Upper lobe of right lung (tissue), 1 donor: ENCODE measurements around the gene NFIC. TPM values are rescaled to one million over a fixed set of nuclear protein-coding genes. Genes with fewer than 3 reads are reported as not detected.
A peak's percentile ranks its signal among the peaks of the same experiment; 100 is the strongest.

Experiments used
- ATAC-seq: fragments of 200-7000 bp; cut with Tn5 transposase; one replicate; pipeline ENCODE4 v1.9.1; 2020; ENCODE audit warnings: mild to moderate bottlenecking, moderate library complexity
- DNase-seq: peaks from one replicate; pipeline ENCODE4 v3.0.0-alpha.2; 2020
- H3K27ac ChIP-seq: fragments of 200-600 bp; one replicate; pipeline ENCODE4 v1.8.0; 2022
- H3K27me3 ChIP-seq: fragments of 200-600 bp; one replicate; pipeline ENCODE4 v1.8.0; 2022; ENCODE audit warnings: mild to moderate bottlenecking
- H3K36me3 ChIP-seq: fragments of 200-600 bp; one replicate; pipeline ENCODE4 v1.8.0; 2022
- H3K4me1 ChIP-seq: fragments of 200-600 bp; one replicate; pipeline ENCODE4 v1.8.0; 2022
- H3K4me3 ChIP-seq: fragments of 200-600 bp; one replicate; pipeline ENCODE4 v1.8.0; 2022; ENCODE audit warnings: mild to moderate bottlenecking
- H3K9me3 ChIP-seq: fragments of 200-600 bp; one replicate; pipeline ENCODE4 v1.8.0; 2022
- CTCF ChIP-seq: fragments of 200-600 bp; IDR thresholded peaks from one replicate; pipeline ENCODE4 v1.8.0; 2022; ENCODE audit warnings: antibody characterized with exemption
- intact Hi-C: fragments of 100-400 bp; cut with DNase I; formaldehyde crosslinking; loops from one replicate; pipeline ENCODE4 v1.11.0; 2022
- total RNA-seq: library from RNA; stranded (reverse); fragmentation: NEBNext Ultra II Directional; extraction: Animal tissue kit (Norgen Biotek cat#: 25700); gene quantifications from one replicate; pipeline ENCODE4 v1.2.1, GENCODE V29; 2021
- donor health status: DM: no; HTN: yes; CAD: no; lungs with severe emphysema.

Gene NFIC
- total RNA-seq, 1 donor from 2014 or later = 150 TPM

DNA sequence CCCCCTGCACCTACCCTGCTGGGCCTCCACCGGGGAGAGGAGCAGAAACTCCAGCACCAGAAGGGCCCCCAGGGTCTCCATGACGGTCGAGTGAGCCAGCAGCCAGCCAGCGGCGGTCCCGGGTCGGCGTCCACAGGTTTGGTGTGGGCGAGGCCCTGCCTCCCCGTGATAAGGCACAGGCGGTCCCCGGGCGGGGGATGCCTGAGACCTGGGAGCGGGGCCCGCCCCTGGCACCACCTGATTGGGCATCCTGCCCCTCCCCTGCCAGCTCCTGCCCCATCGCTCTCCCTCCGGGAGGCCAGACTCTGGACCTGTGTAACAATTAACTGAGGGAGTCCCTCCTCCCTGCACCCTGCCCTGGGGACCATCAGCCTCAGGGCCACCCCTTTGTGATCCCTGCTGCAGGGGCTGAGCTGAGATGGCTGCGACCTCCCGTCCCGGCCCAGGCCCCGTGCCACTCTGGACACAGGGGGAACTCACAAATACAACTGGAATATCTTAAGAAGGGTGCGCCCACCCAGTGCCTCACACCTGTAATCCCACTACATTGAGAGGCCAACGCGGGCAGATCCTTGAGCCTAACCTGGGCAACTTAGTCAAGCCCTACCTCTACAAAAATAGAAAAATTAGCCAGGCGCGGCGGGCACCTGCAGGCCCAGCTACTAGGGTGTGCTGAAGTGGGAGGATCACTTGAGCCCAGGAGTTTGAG is 114.2 kb downstream of the NFIC start, which contains the start of gene SMIM24:
Gene SMIM24, minus strand, starts transcription at position 143 of the 709 bp plus-strand sequence. Its CDS starts 62 bp downstream, at position 81.
- ATAC-seq = no peak
- Histone ChIP-seq H3K4me1 (no peaks in the 10 kb centered on the region), H3K4me3 (no peak within 1 kb of the TSS), H3K27ac (no peak within 1 kb of the TSS), H3K9me3 (no peaks in the 10 kb centered on the region), H3K36me3 (no peaks in the 10 kb centered on the region), H3K27me3 (peaks cover 42% of the 10 kb centered on the region)
- intact Hi-C loops = no loop called here
- no peak for TF ChIP-seq CTCF
- DNase-seq = no peak

DNA sequence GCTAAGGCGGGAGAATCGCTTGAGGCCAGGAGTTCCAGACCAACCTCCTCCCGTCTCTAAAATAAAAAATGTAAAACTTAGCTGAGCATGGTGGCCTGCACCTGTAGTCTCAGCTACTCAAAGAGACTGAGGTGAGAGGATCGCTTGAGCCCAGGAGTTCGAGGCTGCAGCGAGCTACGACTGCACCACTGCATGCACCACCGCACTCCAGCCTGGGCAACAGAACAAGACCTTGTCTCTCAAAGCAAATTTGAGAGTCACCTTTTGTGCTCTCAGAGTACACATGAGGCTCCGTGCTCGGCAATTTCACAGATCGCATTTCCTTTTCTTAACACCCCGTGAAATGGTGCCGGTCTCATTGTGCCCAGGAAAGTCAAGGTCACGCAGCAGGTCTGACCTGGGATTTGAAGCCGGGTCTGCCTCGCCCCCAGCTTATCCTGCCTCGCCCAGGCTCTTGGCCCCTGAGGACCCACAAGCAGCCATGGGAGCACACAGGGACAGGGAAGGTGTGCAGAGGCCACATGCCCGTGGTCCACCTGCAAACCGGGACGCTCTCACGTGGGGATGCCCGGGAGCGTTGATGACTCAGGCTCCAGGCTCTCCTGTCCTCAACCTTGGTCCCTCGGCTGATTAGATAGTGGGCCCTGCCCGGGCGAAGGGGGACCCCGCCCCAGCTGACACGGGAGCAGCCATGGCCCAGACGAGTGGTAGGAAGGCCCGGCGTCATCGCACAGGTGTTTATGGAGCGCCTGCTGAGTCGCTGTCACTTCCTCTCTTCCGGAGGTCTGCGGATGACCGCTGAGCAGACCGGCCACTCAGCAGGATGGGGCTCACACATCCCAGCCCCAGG is 115.1 kb downstream of the NFIC start:
- Histone ChIP-seq H3K9me3 (no peaks in the 10 kb centered on the region), H3K27ac (no peak overlapping the region), H3K4me1 (no peaks in the 10 kb centered on the region), H3K27me3 (peaks cover 42% of the 10 kb centered on the region), H3K4me3 (no peak overlapping the region), H3K36me3 (no peaks in the 10 kb centered on the region)
- no peak for TF ChIP-seq CTCF
- intact Hi-C loops = no loop called here
- DNase-seq (no peak), ATAC-seq (no peak)

DNA sequence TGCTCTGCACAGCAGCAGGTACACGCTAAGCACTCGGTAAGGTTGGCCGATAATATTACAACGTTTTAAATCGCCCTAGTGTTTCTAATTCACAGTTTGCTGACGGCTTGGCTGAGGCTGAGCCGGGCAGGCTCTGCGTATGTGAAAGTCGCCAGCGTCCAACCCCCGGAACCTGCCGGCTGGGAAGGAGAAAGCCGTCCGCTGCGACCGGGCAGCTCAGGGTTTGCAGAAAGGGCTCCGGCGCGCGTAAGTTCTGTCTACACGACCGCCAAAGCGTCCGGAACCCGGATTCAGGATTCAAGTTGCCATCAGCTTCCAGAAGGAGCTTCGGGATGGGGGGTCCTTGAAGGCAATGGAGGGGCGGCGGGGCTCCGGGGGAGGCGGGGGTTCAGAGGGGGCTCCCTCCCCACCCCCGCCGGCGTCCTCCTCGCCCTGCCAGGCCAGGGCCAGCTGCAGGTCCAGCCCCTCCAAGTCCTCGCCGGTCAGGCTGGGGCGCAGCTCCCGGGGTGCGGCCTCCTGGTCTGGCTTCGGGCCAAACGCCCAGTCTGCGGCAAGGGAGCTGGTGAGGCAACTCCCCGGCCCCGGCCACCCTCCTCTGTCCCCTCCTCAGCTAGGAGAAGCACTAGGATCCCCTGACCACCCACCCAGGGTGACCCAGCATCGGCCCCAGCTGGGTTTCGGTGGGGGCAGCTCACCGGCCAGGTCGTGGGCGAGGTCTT is 116.3 kb downstream of the NFIC start:
- Histone ChIP-seq H3K27ac (no peak overlapping the region), H3K36me3 (no peaks in the 10 kb centered on the region), H3K9me3 (no peaks in the 10 kb centered on the region), H3K27me3 (peaks cover 42% of the 10 kb centered on the region), H3K4me3 (no peak overlapping the region), H3K4me1 (no peaks in the 10 kb centered on the region)
- intact Hi-C loops = no loop called here
- no peak for TF ChIP-seq CTCF
- ATAC-seq = no peak
- no peak for DNase-seq

DNA sequence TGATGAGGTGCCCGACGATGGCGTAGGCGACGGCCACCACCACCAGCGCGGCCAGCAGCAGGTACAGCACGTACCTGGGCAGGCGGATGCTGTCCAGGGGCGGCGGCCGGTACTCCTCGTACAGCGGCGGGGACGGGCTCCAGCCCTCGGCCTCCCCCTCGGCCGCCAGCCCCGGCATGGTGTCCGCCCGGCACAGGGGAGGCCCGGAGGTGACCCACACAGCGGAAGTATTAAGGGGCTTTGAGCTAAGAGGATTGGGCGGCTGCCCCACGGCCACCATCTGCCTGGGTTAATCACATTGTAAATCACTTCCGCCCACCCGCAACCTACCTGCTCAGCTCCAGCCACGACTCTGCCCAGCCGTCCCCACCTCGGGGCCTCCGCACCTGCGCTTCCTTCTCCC is 116.8 kb downstream of the NFIC start, which contains the start of gene SMIM44:
Gene SMIM44, minus strand, starts transcription at position 216 of the 403 bp plus-strand sequence. Its CDS starts 38 bp downstream, at position 178.
- H3K36me3 ChIP-seq = no peaks in the 10 kb centered on the region
- no peak for DNase-seq
- no peak within 1 kb of the TSS for H3K27ac ChIP-seq
- intact Hi-C loops = no loop called here
- no peak for TF ChIP-seq CTCF
- no peaks in the 10 kb centered on the region for H3K4me1 ChIP-seq
- no peaks in the 10 kb centered on the region for H3K9me3 ChIP-seq
- peaks cover 42% of the 10 kb centered on the region for H3K27me3 ChIP-seq
- ATAC-seq = no peak
- no peak within 1 kb of the TSS for H3K4me3 ChIP-seq

DNA sequence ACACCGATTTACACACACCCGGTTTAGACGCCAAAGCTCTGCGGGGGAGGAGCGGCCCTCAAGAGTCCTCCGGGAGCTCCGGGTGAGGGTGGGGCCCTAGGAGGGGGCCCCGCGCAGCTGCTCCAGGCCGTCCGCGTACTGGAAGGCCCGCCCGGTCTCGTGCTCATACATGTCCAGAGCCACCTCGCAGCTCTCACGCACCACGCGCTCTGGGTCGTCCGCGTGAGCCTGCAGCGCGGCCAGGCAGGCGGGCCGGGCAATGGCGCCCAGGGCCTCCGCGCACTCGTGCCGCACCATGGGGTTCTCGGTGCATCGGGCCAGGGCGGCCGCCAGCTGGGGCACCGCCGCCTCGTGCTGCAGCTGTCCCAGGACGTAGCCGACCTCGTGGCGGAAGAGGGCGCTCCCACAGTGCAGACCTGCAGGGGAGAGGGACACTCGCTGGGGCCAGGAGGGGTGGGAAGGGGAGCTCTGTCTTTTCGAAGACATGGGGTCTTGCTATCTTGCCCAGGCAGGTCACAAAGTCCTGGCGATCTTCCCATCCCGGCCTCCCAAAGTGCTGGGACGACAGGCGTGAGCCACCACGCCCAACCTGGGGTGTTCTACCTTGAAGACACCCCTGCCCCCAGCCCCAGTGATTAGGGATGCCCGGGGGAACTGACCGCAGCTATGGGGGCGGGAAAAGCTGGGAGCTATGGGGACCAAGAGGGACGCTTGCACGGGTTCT is 125.2 kb downstream of the NFIC start:
- H3K9me3 ChIP-seq = no peaks in the 10 kb centered on the region
- ATAC-seq = peak; percentile 7
- no peaks in the 10 kb centered on the region for H3K27me3 ChIP-seq
- DNase-seq = no peak
- H3K27ac ChIP-seq = no peak overlapping the region
- intact Hi-C loops = no loop called here
- H3K4me3 ChIP-seq = no peak overlapping the region
- peaks cover 48% of the 10 kb centered on the region for H3K36me3 ChIP-seq
- no peaks in the 10 kb centered on the region for H3K4me1 ChIP-seq
- no peak for TF ChIP-seq CTCF
